OCI-LY1 (cell line): ENCODE results near the gene PRADC1.

Experiments used
- EZH2 ChIP-seq: fragments of 200-600 bp; sonication (generic), shearing (Covaris generic); IDR thresholded peaks from 2 replicates; pipeline ENCODE4 v1.8.0; 2017; ENCODE audit warnings: borderline replicate concordance, mixed run types, mild to moderate bottlenecking, antibody characterized with exemption, low read length, moderate library complexity, mixed read lengths
- TF ChIP-seq, protein P1 (sequence below): fragments of 200-600 bp; sonication (generic), shearing (Covaris generic); IDR thresholded peaks from 2 replicates; pipeline ENCODE4 v1.5.1; 2017; ENCODE audit warnings: mild to moderate bottlenecking, antibody characterized with exemption, low read length, moderate library complexity, mixed read lengths

DNA sequence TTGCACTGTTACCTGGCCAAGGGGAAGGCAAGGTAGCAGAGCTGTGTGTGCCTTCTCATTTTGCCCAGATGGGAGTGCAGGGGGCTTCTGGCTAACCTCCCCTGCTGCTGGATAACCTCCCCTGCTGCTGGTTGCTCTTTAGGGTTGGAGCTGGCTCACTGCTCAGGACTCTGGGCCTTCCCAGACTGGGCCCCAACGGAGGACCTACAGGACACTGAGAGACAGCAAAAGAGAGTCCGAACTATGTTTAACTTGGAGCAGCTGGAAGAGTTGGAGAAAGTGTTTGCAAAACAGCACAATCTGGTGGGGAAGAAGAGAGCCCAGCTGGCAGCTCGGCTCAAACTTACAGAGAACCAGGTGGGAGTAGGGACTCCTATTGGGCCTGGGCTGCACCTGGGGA lies 24.8 kb downstream of the PRADC1 start:
- TF ChIP-seq, protein P1, sequence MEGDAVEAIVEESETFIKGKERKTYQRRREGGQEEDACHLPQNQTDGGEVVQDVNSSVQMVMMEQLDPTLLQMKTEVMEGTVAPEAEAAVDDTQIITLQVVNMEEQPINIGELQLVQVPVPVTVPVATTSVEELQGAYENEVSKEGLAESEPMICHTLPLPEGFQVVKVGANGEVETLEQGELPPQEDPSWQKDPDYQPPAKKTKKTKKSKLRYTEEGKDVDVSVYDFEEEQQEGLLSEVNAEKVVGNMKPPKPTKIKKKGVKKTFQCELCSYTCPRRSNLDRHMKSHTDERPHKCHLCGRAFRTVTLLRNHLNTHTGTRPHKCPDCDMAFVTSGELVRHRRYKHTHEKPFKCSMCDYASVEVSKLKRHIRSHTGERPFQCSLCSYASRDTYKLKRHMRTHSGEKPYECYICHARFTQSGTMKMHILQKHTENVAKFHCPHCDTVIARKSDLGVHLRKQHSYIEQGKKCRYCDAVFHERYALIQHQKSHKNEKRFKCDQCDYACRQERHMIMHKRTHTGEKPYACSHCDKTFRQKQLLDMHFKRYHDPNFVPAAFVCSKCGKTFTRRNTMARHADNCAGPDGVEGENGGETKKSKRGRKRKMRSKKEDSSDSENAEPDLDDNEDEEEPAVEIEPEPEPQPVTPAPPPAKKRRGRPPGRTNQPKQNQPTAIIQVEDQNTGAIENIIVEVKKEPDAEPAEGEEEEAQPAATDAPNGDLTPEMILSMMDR = no peak
- no peak for TF ChIP-seq EZH2
